ENCODE results near the gene KCNS3. TPM values are rescaled to one million over a fixed set of nuclear protein-coding genes. Genes with fewer than 3 reads are reported as not detected.

Gene KCNS3
- total and polyA plus RNA-seq, 2 of the 13 experiments (the other 11 are each of a cell fraction or from before 2014, with no cell fraction given) = not detected

GRCh38 chr2:17830053-17831034 is 48.1 kb upstream of the KCNS3 start (continued):
- TF ChIP-seq DBP (CRISPR knock-in tag; IDR thresholded peaks at IDR 0.05; ENCODE audit: not compliant biosample characterization) (peak; percentile 31), KDM5A (IDR thresholded peaks at IDR 0.05; ENCODE audit: borderline replicate concordance, low read length) (no peak), ZSCAN31 (CRISPR knock-in tag; IDR thresholded peaks at IDR 0.05; ENCODE audit: low read depth) (0 out of 2 replicates have a peak, but pooled peaks have one; percentile 52), MTF1 (CRISPR knock-in tag; IDR thresholded peaks at IDR 0.05) (no peak), ZNF3 (CRISPR knock-in tag; IDR thresholded peaks at IDR 0.05) (no peak), MIXL1 (CRISPR knock-in tag; IDR thresholded peaks at IDR 0.05) (0 out of 2 replicates have a peak, but pooled peaks have one; percentile 16), CREB3 (CRISPR knock-in tag; IDR thresholded peaks at IDR 0.05) (no peak), ERF (CRISPR knock-in tag; IDR thresholded peaks at IDR 0.05) (peak; percentile 51; the same call in 1 of the 2 replicates), NCOA2 (CRISPR knock-in tag; IDR thresholded peaks at IDR 0.05) (0 out of 2 replicates have a peak, but pooled peaks have one; percentile 13), KDM5B (CRISPR knock-in tag; IDR thresholded peaks at IDR 0.05; ENCODE audit: borderline replicate concordance) (peak; percentile 79; the same call in 1 of the 2 replicates), ZNF710 (CRISPR knock-in tag; IDR thresholded peaks at IDR 0.05; ENCODE audit: borderline replicate concordance) (no peak), ZNF616 (CRISPR knock-in tag; IDR thresholded peaks at IDR 0.05; ENCODE audit: low read depth) (no peak), AFF4 (CRISPR knock-in tag; IDR thresholded peaks at IDR 0.05) (no peak), TARDBP (CRISPR knock-in tag; IDR thresholded peaks at IDR 0.05) (no peak), ZNF264 (CRISPR knock-in tag; IDR thresholded peaks at IDR 0.05) (peak; percentile 32; the same call in 1 of the 2 replicates), ZFP36L1 (CRISPR knock-in tag; IDR thresholded peaks at IDR 0.05) (no peak), SKI (IDR thresholded peaks at IDR 0.05; ENCODE audit: partially characterized antibody) (no peak), MED13 (CRISPR knock-in tag; IDR thresholded peaks at IDR 0.05) (no peak), FOXJ3 (CRISPR knock-in tag; IDR thresholded peaks at IDR 0.05; ENCODE audit: borderline replicate concordance) (no peak), ZBTB7B (CRISPR knock-in tag; IDR thresholded peaks at IDR 0.05) (no peak), ZSCAN25 (CRISPR knock-in tag; IDR thresholded peaks at IDR 0.05) (no peak), ZNF790 (CRISPR knock-in tag; IDR thresholded peaks at IDR 0.05; ENCODE audit: borderline replicate concordance) (no peak)
